GM19324 (cell line): ENCODE results near the gene MPZ.

Source experiments
- ATAC-seq: cut with Tn5 transposase; IDR thresholded peaks from one replicate; pipeline ENCODE4 v1.9.1; 2021; ENCODE audit warnings: mild to moderate bottlenecking, moderate library complexity; ENCODE audit not compliant: unreplicated experiment, low FRiP score

Gene MPZ

DNA sequence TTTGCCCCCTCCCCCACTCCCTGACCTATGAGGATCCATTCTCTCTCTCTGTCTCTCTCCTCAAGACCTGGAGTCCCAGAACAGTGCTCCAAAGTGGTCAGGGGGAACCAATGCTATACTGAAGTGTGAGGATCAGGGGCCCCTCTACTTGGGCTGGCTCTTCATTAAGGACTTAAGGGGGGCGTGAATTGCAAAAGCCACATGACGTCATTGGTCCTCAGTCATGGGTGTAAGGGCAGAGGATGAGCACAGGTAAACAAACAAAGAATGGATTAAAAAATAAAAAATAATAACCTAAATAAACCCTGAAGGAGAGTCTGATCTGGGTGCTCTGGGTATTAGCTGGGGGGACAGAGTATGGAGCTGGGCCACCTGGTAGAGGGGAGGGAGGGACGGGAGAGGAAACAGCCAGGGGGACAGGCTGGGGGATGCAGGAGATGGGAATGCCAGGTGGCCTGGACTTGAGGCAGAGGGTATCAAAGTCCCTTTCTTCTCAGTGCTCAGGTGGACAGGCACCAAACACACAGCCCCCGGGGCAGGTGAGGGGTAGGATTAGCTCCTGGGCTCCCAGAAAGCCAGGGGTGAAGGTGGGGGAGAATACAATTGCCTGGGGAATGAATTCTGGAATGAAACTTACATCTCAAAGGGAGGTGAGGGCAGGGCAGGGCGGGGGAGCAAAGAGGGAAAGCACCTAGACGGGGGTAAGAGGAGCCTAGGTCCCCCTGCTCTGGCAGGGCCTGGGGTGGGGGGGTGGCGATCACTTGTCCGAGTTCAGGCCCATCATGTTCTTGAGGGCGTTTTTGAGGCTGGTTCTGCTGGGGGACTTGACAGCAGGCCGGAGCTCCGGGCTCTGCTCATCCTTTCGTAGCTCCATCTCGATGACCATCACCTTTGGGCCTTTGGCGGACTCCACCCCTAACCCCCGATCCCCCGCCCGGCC is 4.6 kb downstream of the MPZ start:
- no peak for ATAC-seq

GRCh38 chr1:161300478-161300877 is 9.3 kb downstream of the MPZ start:
- no peak for ATAC-seq

- no peak for ATAC-seq
Observed at GRCh38 chr1:161299347-161299746, 10.4 kb downstream of the MPZ start.

DNA sequence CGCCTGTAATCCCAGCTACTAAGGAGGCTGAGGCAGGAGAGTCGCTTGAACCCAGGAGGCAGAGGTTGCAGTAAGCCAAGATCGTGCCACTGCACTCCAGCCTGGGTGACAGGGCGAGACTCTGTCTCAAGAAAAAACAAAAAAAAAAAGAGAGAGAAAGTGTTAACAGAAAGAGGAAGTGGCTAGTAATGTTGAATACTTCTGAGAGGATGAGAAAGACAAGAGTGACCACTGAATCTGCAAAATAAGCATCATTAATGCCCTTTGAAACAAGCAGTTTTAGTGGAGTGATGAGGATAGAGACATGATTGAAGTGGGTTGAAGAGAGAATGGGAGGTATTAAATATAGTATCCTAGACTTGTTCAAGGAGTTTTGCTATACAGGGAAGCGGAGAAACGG is 11.7 kb downstream of the MPZ start:
- ATAC-seq: no peak

DNA sequence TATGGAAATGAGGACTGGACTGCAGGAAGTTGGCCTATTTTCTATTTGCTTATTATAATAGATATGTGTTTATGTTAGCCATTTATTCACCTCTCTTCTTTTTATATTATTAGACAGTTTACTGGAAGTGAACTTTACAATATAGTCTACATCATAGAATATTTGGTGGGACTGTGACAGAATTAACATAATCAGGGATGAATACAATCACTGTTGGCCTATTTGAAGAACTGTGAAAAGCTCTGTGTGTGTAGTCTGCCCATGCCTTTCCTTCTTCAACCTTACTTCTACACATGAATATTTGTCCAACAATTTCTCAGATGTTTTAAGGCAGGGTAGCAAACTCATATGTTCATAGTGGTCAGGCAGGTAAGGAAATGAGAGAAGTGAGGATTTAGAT is 12.4 kb downstream of the MPZ start:
- no peak for ATAC-seq

DNA sequence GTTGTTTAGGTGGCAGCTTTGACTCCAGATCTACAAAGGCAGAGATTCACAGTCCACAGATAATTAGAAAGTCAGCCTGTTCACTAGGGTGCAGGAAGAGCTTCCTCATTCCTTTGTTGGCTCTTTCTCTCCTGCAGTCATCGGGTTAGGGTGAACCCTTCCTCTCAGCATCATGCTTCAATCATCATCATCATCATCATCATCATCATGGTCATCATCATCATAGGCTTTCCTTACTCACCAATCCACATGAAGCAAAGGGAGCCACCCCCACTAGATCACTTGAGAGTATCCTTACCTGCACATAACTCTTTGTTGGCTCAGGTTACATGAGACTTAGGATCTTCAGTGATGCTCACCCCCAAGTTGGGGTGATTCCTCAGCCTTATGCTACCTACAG is 19.0 kb downstream of the MPZ start:
- ATAC-seq: no peak

DNA sequence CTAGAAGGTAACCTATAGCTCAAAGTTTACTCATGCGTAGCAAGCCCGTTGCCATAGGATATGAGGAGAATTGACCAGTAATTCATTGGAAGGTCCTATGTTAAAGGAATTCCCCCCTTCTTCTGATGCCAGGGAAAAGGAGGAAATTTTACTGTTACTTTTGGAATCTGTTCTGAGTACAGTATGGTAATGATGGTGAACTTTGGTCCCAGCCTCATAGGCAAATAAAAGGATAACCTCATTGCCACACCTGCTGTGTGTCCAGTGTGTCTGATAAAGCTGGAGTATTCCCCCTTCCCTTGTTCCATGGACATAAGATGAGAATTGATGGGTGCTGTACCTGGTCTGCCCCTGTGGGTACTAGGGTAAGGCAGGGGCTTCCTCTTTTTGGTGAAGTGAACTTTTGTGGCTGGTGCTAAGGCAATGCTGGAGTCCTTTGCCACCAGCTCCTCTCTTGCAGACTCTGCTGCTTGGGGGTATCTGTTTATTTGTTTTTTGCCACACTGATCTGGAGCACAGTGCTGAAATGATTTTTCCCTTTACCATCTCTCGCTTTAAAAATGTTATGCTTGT is 22.2 kb downstream of the MPZ start:
- no peak for ATAC-seq

DNA sequence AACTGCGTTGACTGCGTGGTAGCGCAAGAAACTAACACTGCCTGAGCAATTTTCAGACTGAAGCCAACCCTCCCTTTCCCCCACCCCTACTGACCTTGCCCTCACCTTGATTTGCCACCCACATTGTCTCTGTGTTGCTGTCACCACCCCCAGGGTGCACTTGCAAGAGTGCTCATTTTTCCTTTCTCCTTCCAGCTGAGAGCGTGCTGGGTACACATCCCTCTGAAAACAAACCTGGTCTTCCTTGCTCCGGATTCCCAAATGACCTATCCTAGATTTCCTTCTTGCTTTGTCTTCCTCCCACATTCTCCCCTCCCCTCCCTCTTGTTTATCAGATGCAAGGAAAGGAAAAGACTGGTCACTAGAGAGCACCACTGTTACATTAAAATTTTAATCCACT is 24.2 kb downstream of the MPZ start:
- no peak for ATAC-seq

DNA sequence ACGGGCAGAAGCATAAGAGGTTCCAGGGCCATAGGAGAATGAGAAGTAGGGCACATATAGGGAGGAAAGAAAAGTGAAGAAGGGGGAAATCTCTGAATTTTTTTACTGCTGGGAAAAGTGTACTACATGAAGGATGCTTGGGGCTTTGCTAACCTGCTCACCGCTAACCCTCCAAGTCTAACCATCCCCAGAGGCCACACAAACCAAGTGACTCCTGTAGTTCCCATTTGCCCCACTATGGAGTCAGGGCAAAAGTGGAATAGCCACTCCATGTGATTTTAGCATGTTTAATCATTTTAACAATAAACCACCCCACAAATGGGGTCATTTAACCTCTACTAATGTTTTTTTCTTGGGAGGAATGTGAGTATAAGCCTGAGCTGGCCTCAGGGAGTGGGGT is 24.7 kb downstream of the MPZ start:
- no peak for ATAC-seq

DNA sequence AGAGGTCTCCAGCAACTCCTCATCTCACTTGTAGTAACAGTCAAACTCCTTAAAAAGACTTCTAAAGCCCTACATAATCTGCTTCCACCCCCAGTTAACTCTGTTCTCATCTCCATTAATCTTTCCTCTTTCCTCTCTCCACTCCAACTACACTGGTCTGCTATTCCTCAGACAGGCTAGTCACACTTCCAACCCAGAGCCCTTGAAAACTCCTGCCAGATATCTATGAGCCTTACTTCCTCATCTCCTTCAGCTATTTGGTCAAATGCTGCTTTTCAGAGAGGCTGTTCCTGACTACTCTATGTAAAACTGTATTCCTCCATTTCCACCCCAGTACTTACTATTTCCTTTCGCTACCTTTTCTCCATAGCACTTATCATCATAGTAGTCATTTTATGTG is 26.8 kb downstream of the MPZ start:
- no peak for ATAC-seq

- no peak for ATAC-seq
Observed at GRCh38 chr1:161274874-161275273, 34.9 kb downstream of the MPZ start.

DNA sequence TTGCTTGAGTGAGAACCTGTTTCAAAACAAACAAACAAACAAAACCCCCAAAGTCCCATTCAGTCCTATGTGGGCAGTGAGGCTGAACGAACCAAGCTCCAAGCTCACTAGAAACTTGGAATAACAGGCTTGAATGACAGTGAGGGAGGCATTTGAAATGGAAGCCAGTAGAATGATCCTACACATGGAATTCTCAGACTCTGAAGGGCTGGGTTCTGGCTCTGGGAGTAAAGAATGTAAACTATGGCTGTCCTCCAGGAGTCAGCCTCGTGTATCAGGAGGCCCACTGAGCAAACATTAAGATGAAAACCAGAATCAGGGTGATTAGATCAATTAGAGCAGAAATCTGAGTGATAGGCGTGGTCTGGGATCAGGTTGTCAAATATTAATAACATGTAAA is 36.4 kb downstream of the MPZ start:
- no peak for ATAC-seq

- ATAC-seq: no peak
Observed at GRCh38 chr1:161267321-161267720, 42.4 kb downstream of the MPZ start.

DNA sequence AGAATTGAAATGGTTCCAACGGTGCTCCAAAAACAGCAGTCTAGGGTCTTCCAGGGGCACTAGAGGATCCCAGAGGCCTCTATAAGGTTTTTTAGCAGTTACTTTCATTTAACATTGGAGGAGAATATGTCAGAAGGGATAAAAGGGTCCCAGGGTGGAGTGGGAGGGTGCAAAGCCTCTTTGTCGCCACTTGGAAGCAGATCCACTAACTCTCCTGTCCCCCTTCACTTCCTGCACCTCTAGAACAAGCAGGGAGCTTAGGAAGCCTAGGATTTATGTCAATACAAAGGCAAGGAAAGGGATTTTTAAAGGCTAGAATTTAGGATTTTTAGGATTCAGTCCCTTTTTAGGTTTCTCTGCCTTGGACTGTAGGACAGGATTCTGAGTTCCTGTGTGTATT is 42.9 kb downstream of the MPZ start:
- no peak for ATAC-seq

GRCh38 chr1:161266202-161266601 is 43.6 kb downstream of the MPZ start:
- ATAC-seq: no peak

- ATAC-seq: no peak
Observed at GRCh38 chr1:161265305-161265704, 44.5 kb downstream of the MPZ start.

DNA sequence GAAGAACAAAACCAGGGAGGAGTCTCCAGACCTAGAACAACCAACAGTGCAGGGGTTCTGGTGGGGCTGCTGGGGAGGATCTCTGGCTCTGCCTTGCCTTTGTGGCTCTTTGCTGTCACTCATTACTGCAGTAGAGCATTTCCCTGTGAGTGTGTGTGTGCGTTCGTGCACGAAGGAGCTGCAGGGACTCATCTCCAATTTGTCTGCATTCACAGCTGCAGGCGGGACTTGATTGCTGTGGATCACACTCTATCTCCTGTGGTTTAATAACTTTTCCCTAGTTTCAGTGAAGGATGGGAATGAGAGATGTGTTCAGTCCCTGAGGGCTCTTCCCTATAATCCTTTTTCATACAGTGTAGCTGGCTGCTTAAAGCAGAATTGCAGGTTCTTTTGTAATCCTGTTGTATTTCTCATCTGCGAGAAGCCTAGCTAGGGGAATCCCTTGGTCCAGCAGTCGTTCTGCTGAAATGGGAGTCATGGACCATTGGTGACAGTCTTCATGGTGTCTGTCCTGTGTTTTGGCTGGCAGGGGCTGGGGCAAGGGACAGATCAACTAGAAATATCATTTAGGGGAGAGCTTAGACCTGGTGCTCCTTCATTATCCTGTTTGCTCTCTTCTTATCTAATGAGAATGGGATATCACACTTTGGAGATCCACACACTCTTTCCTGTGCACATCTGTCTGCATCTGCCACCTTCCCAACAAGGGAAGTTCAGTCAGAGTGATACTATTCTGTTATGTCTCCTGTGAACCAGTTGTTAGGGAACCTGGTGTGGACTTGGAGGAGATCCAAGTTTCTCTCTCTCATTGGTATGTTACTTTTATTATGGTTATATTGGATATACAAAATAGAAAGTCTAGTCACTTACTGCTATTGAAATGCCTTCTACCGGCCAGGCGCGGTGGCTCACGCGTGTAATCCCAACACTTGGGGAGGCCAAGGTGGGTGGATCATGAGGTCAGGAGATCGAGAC is 48.2 kb downstream of the MPZ start:
- ATAC-seq: no peak

GRCh38 chr1:161260376-161261260 is 49.1 kb downstream of the MPZ start:
- ATAC-seq: no peak

- no peak for ATAC-seq
Observed at GRCh38 chr1:161259765-161260164, 50.0 kb downstream of the MPZ start.

GRCh38 chr1:161259345-161259702 is 50.4 kb downstream of the MPZ start:
- ATAC-seq: no peak
